ENCODE results near the gene ZNF470.

The ZNF470 gene

DNA sequence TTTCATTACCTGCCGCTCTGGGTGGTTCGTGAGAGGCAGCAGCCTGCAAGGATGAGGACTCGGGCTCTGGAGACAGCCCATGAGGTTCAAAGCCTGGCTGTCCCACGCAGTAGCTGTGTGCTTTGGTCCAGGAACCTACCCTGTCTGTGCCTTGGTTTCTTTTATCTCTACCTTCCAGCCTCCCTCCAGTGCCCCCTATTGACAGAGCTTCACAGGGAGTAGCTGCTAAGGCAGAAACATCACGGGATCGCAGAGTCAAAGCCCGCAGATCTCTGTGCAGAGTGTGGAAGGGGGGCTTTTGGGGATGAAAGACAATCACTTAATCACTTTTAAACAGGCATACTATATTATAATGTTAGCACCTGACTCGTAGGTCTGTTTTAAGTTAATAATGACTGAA lies 44.0 kb downstream of the ZNF470 start:
- DNase-seq = no peak

DNA sequence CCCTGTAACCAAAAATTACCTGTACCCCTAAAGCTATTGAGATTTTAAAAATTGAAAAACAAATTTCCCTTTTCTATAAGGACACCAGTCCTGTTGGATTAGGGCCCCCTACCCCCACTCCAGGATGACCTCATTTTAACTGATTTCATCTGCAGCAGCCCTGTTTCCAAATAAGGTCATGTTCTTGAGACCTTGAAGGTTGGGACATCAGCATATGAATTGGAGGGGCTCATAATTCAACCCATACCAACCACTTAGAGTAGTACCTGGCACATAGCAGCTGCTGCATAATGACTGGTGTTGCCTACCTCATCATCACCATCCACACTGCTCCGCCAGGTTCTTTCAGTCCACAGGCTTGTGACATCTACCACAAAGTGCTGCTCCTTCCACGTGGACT lies 45.5 kb downstream of the ZNF470 start:
- DNase-seq = no peak

DNA sequence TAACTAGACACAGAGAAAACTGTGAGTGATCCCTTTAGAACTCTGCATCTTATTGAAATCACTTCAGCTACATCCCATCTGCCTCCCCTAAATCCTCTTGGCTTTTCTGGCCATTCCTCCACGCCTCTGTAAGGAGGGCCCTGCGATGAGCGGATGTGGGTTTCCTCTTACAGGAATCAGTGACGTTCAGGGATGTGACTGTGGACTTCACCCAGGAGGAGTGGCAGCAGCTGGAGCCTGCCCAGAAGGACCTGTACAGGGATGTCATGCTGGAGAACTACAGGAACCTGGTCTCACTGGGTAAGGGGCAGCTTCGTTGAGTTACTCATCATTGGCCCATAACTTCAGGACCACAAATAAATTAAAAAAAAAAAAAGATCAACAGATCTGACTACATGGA lies 46.4 kb downstream of the ZNF470 start:
- DNase-seq = no peak

DNA sequence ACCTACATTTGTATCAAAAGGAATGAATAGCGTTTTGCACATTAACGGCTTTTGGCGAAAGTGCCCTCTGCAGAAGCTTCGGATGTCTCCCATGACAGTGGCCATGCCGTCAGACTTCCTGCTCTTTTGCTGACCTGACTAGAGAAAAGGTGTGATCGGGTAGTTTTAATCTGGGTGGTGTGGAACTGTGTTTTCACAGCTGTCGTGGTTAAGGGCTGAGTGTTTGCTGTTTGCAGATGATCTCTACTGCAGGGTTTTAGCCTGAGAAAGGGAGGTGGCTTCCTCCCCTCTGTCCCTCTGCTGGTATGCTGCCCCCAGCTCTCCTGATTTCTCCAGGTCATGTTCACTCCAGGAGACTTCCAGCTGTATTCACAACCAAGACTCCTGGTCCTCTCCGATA lies 50.3 kb downstream of the ZNF470 start:
- no peak for DNase-seq

DNA sequence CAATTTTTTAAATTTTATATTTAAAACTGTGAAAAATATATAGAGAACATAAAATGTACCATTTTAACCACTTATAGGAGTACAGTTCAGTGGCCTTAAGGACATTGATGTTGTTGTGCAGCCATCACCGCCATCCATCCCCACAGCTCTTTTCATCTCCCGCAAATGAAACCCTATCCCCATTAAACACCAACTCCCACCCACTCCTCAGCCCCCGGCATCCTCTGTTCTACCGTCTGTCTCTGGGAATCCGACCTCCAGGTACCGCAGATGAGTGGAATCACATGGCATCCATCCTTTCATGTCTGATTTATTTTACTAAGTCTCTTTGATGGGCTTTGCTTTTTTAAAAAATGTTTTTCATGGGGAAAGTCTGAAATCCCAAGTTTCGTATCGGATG lies 51.9 kb downstream of the ZNF470 start:
- DNase-seq = no peak

DNA sequence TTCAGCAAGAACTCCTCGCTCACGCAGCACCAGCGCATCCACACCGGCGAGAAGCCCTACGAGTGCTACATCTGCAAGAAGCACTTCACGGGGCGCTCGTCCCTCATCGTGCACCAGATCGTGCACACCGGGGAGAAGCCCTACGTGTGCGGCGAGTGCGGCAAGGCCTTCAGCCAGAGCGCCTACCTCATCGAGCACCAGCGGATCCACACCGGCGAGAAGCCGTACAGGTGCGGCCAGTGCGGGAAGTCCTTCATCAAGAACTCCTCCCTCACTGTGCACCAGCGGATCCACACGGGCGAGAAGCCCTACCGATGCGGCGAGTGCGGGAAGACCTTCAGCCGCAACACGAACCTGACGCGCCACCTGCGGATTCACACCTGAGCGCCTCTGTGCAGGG lies 55.1 kb downstream of the ZNF470 start:
- DNase-seq = no peak

DNA sequence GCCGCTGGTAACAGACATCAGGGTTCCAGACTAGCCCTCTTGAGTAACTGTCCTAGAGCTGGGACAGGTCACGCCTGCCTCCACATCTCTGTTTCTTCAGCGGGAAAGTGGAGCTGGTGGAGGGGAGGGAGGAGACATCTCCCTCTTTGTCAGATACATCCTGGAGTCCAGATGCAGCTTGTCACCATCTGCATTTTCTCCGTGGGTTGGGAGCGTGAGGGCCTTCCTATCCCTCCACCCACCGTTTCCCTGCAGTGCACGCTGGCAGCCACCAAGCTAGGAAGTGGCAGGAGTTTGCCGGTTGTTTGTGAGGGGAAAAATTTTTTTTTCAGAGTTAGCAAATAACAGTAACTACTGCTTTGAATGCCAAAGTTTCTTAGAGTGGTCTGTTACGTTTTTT lies 55.7 kb downstream of the ZNF470 start:
- DNase-seq = no peak

DNA sequence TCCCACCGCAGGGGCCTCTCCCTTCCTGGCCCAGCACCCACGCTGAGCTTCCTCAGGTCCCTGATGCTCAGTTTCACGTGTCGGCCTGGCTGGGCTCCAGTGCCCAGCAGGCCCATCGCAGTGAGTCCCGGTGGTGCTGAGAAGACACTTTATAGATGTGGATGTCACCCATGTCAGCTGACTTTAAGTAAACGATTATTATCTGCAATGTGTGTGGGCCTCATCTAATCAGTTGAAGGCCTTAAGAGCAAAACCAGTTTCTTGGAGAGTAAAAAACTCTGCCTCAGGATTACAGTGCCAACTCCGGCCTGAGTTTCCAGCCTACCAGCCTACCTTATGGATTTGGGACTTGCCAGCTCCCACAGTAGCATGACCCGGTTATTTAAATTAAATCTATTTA lies 58.4 kb downstream of the ZNF470 start:
- no peak for DNase-seq

DNA sequence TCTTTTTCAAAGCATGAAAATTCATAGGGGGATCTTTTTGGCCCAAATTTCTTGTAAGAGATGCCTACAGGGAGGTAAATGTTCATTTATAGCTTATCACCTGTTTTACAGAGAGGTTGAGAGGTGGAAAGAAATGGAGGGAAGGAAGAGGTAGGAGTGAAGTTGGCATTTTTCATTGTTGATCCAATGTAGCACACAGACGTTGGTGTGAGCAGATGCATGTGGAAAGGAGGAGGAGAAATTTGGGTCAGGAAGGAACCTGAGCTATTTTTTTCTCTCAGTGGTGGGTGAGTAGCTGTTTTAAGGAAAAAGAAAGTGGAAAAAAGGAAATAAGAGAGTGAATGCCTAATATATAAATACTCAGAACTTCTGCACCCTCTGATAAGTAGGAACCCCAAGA lies 65.8 kb downstream of the ZNF470 start:
- DNase-seq = no peak

DNA sequence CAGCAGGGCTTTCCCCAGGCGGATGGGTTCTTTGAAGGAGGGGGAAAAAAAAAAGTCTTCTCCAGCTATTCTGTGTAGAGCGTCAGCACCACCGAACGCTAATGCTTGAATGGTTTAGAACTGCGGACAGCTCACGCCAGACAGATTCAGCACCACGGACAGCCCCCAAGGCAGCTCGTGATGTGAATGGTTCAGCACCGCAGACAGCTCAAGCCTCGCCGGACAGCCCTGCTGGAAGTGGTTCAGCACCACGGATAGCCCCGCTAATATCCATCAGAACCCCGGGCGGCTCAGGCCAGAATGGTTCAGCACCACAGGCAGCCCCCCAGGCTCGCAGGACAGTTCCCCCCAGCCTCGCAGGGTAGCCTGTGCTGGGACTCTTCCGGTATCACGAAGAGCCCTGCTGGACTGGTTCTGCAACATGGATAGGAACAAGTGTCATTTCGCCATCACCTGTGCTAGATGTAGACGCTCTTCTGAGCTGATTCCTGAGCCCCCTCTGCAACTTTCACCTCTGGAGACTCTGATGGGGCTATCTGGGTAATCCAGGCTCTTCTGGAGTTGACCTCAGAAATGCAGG lies 70.8 kb downstream of the ZNF470 start:
- DNase-seq = peak; percentile 54 to 63

All from activated T-cell treated with anti-CD3 and anti-CD28 coated beads, Interleukin-2, amount 50 U/mL, for 48 hours (primary cell).